ENCODE measurements around the gene STAG3. TPM values are rescaled to one million over a fixed set of nuclear protein-coding genes. Genes with fewer than 3 reads are reported as not detected.
A peak's percentile ranks its signal among the peaks of the same experiment; 100 is the strongest.
"Not testable (repeated sequence)": the region's sequence is repeated elsewhere in the genome, so short reads cannot be mapped to it uniquely, and the experiment has no call there.

STAG3 gene
- total RNA-seq, 1 experiment from 2014 or later: 1.7 TPM

DNA sequence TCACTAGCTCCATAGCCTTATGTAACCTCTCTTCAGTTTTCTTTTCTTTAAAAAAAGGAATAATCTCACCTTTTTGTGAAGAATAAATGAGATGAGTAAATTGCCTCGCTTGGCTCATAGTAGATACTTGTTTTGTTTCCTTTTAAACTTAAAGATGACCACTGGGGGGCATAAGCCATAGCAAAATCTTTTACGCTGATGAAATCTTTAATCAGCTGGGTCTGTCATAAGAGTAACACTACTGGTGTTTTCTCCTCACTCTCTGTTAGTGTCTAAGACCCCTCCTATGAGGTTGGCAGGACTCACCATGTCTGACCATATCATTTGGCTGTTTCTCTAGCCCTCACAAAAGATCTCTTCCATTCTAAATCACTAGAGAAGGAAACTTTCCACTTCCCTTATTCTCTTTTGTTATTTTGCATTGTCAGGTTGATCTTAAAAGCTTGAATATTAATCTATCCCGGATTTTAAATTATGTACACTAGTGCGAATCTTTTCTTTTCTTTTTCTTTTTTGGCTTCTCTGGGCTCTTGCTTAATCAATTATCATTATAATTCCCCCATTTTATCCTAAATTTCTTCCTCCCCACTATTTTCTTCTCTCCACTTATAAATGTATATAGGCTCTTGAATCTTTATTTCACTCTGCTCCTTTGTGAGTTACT lies 12.5 kb downstream of the STAG3 start:
- CTCF ChIA-PET: interaction anchor here (0.6 kb wide), 2 partner anchors 71 to 234 kb away, joined by 3 to 5 read pairs; no protein-coding TSS in a partner anchor
- no peak overlapping the region for H3K4me3 ChIP-seq (ENCODE audit: low read depth in 2 of 2, low read length in 2 of 2)
- peak; percentile 44; the same call in 1 of the 2 replicates for TF ChIP-seq CTCF (IDR thresholded peaks at IDR 0.05)
- no peak for TF ChIP-seq SIN3A (IDR thresholded peaks at IDR 0.05; ENCODE audit: borderline replicate concordance, insufficient read depth, low read depth, low read length)
- ATAC-seq: peak; percentile 58
- POLR2A ChIA-PET: no interaction called here
- peak overlapping the region; percentile 45; the same call in 1 of the 2 replicates for H3K27ac ChIP-seq (ENCODE audit: low read length)
- H3K4me1 ChIP-seq (ENCODE audit: control insufficient read depth, insufficient read depth, low read length): no peaks in the 10 kb centered on the region
- no peaks in the 10 kb centered on the region for H3K27me3 ChIP-seq (ENCODE audit: control insufficient read depth, insufficient read depth, low read length)
- no peak for DNase-seq (ENCODE audit: low read depth, low spot score)
- no peaks in the 10 kb centered on the region for H3K36me3 ChIP-seq (ENCODE audit: control insufficient read depth, insufficient read depth, low read length)
- no peaks in the 10 kb centered on the region for H3K9me3 ChIP-seq (ENCODE audit: control insufficient read depth, insufficient read depth, low read depth, low read length)
- intact Hi-C loops (cut with micrococcal nuclease; ENCODE audit: unreplicated experiment): no loop called here
- in situ Hi-C loops (cut with HindIII; ENCODE audit: low pct_unique_long_range_greater_than_20kb, low sequenced_read_pairs): no loop called here
- no TSS peak for BruUV-seq (replicated peaks)

- Histone ChIP-seq H3K9me3 (ENCODE audit: control insufficient read depth, insufficient read depth, low read depth, low read length) (no peaks in the 10 kb centered on the region), H3K27ac (ENCODE audit: low read length) (no peak overlapping the region), H3K4me3 (ENCODE audit: low read depth in 2 of 2, low read length in 2 of 2) (no peak overlapping the region), H3K4me1 (ENCODE audit: control insufficient read depth, insufficient read depth, low read length) (no peaks in the 10 kb centered on the region), H3K36me3 (ENCODE audit: control insufficient read depth, insufficient read depth, low read length) (no peaks in the 10 kb centered on the region), H3K27me3 (ENCODE audit: control insufficient read depth, insufficient read depth, low read length) (no peaks in the 10 kb centered on the region)
- intact Hi-C loops (cut with micrococcal nuclease; ENCODE audit: unreplicated experiment): no loop called here
- in situ Hi-C loops (cut with HindIII; ENCODE audit: low pct_unique_long_range_greater_than_20kb, low sequenced_read_pairs): no loop called here
- TF ChIP-seq CTCF (IDR thresholded peaks at IDR 0.05) (no peak), REST (IDR thresholded peaks at IDR 0.05; ENCODE audit: insufficient read depth in 1 of 2, low read depth in 2 of 2, low read length in 1 of 2) (no peak), TCF7L2 (IDR thresholded peaks at IDR 0.05; ENCODE audit: low read depth, low read length) (no peak), SIN3A (IDR thresholded peaks at IDR 0.05; ENCODE audit: borderline replicate concordance, insufficient read depth, low read depth, low read length) (no peak), POLR2AphosphoS5 (IDR thresholded peaks at IDR 0.05; ENCODE audit: low read depth, low read length) (no peak)
- CTCF ChIA-PET: no interaction called here
- ATAC-seq (no peak), DNase-seq (ENCODE audit: low read depth, low spot score) (no peak)
- no TSS peak for BruUV-seq (replicated peaks)
- POLR2A ChIA-PET: no interaction called here
Measured at GRCh38 chr7:100191775-100192174, 14.1 kb downstream of the STAG3 start.

DNA sequence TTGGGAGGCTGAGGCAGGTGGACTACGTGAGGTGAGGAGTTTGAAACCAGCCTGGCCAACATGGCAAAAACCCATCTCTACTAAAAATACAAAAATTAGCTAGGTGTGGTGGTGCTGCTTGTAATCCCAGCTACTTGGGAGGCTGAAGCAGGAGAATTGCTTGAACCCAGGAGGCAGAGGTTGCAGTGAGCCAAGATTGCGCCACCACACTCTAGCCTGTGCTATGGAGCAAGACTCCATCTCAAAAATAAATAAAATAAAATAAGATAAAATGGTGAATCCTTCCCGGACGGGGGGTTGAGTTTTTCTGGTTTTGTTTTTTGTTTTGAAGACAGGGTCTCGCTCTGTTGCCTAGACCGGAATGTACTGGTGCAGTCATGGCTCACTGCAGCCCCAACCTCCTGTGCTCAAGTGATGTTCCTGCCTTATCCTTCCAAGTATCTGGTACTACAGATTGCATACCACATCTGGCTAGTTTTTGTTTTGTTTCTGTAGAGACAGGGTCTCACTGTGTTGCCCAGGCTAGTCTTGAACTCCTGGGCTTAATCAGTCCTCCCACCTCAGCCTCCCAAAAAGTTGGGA lies 14.7 kb downstream of the STAG3 start:
- H3K27me3 ChIP-seq (ENCODE audit: control insufficient read depth, insufficient read depth, low read length); DNase-seq (ENCODE audit: low read depth, low spot score); H3K4me1 ChIP-seq (ENCODE audit: control insufficient read depth, insufficient read depth, low read length); POLR2A ChIA-PET; ATAC-seq; H3K36me3 ChIP-seq (ENCODE audit: control insufficient read depth, insufficient read depth, low read length); in situ Hi-C loops (cut with HindIII; ENCODE audit: low pct_unique_long_range_greater_than_20kb, low sequenced_read_pairs); CTCF ChIA-PET; H3K4me3 ChIP-seq (ENCODE audit: low read depth in 2 of 2, low read length in 2 of 2); H3K9me3 ChIP-seq (ENCODE audit: control insufficient read depth, insufficient read depth, low read depth, low read length); H3K27ac ChIP-seq (ENCODE audit: low read length); intact Hi-C loops (cut with micrococcal nuclease; ENCODE audit: unreplicated experiment); BruUV-seq (replicated peaks): not testable (repeated sequence)

Measured in Panc1 (cell line).